H9 (cell line): ENCODE results near the gene CHIT1. TPM values are rescaled to one million over a fixed set of nuclear protein-coding genes. Genes with fewer than 3 reads are reported as not detected.

Experiments
- DNase-seq: peaks from one replicate; pipeline ENCODE4 v3.0.0-alpha.2; 2017
- H2AFZ ChIP-seq: one replicate; pipeline ENCODE4 v1.6.1; 2013; ENCODE audit warnings: mild to moderate bottlenecking, low read length, control low read depth, moderate library complexity
- H2AK5ac ChIP-seq: 2 replicates; pipeline ENCODE4 v1.6.1; 2013; ENCODE audit warnings: low read length, control low read depth, mixed read lengths; ENCODE audit not compliant: insufficient read length
- H2BK120ac ChIP-seq: one replicate; pipeline ENCODE4 v1.6.1; 2013; ENCODE audit warnings: low read depth, mild to moderate bottlenecking, low read length, control low read depth, inconsistent platforms; ENCODE audit not compliant: poor library complexity, severe bottlenecking
- H2BK12ac ChIP-seq: 2 replicates; pipeline ENCODE4 v1.6.1; 2013; ENCODE audit warnings: low read length, control low read depth, mixed read lengths, low read depth; ENCODE audit not compliant: insufficient read length
- H2BK15ac ChIP-seq: 2 replicates; pipeline ENCODE4 v1.6.1; 2013; ENCODE audit warnings: low read depth, low read length, control low read depth
- H2BK20ac ChIP-seq: one replicate; pipeline ENCODE4 v1.6.1; 2013; ENCODE audit warnings: low read depth, mild to moderate bottlenecking, low read length, control low read depth, inconsistent platforms; ENCODE audit not compliant: poor library complexity, severe bottlenecking
- H2BK5ac ChIP-seq: 2 replicates; pipeline ENCODE4 v1.6.1; 2013; ENCODE audit warnings: low read length, control low read depth, mixed read lengths; ENCODE audit not compliant: insufficient read length
- H3K14ac ChIP-seq: 2 replicates; pipeline ENCODE4 v1.6.1; 2013; ENCODE audit warnings: low read length, control low read depth; ENCODE audit not compliant: insufficient read depth
- H3K18ac ChIP-seq: 2 replicates; pipeline ENCODE4 v1.6.1; 2013; ENCODE audit warnings: low read depth, mild to moderate bottlenecking, mixed read lengths, low read length, control low read depth; ENCODE audit not compliant: insufficient read length
- H3K23ac ChIP-seq: 2 replicates; pipeline ENCODE4 v1.6.1; 2013; ENCODE audit warnings: low read length, control low read depth, mixed read lengths, low read depth; ENCODE audit not compliant: insufficient read length
- H3K23me2 ChIP-seq: 2 replicates; pipeline ENCODE4 v1.6.1; 2013; ENCODE audit warnings: low read depth, mild to moderate bottlenecking, mixed read lengths, low read length, control low read depth; ENCODE audit not compliant: insufficient read length, poor library complexity, severe bottlenecking
- H3K27ac ChIP-seq: 2 replicates; pipeline ENCODE4 v1.5.1; 2013; ENCODE audit warnings: low read length, control low read depth, mixed read lengths, low read depth; ENCODE audit not compliant: insufficient read length
- H3K27me3 ChIP-seq: 2 replicates; pipeline ENCODE4 v1.6.1; 2013; ENCODE audit warnings: low read length, control low read depth, inconsistent platforms; ENCODE audit not compliant: insufficient read depth
- H3K4ac ChIP-seq: 2 replicates; pipeline ENCODE4 v1.6.1; 2013; ENCODE audit warnings: low read depth, mild to moderate bottlenecking, control low read depth, inconsistent platforms, low read length, moderate library complexity
- H3K4me1 ChIP-seq: 2 replicates; pipeline ENCODE4 v1.6.1; 2013; ENCODE audit warnings: low read length, control low read depth, inconsistent platforms; ENCODE audit not compliant: insufficient read depth
- H3K4me2 ChIP-seq: 2 replicates; pipeline ENCODE4 v1.6.1; 2013; ENCODE audit warnings: low read length, control low read depth, mixed read lengths; ENCODE audit not compliant: insufficient read length, insufficient read depth
- H3K56ac ChIP-seq: 2 replicates; pipeline ENCODE4 v1.6.1; 2013; ENCODE audit warnings: low read depth, mild to moderate bottlenecking, mixed read lengths, low read length, control low read depth; ENCODE audit not compliant: insufficient read length
- H3K79me1 ChIP-seq: 2 replicates; pipeline ENCODE4 v1.6.1; 2013; ENCODE audit warnings: low read depth, mild to moderate bottlenecking, moderate library complexity, low read length, control low read depth, inconsistent platforms; ENCODE audit not compliant: insufficient read depth, poor library complexity, severe bottlenecking
- H3K79me2 ChIP-seq: 2 replicates; pipeline ENCODE4 v1.6.1; 2013; ENCODE audit warnings: low read length, control low read depth, inconsistent platforms; ENCODE audit not compliant: insufficient read depth
- H3K9ac ChIP-seq: 2 replicates; pipeline ENCODE4 v1.6.1; 2013; ENCODE audit warnings: low read length, control low read depth, mixed read lengths; ENCODE audit not compliant: insufficient read length; ENCODE audit errors: extremely low read depth
- H3K9me3 ChIP-seq: one replicate; pipeline ENCODE4 v1.6.1; 2013; ENCODE audit warnings: low read depth, low read length, inconsistent platforms; ENCODE audit not compliant: control insufficient read depth
- H3T11ph ChIP-seq: one replicate; pipeline ENCODE4 v1.6.1; 2013; ENCODE audit warnings: mild to moderate bottlenecking, low read length, control low read depth, inconsistent platforms
- H4K20me1 ChIP-seq: one replicate; pipeline ENCODE4 v1.6.1; 2013; ENCODE audit not compliant: control insufficient read depth, insufficient read length, insufficient read depth
- H4K5ac ChIP-seq: 2 replicates; pipeline ENCODE4 v1.6.1; 2013; ENCODE audit warnings: low read depth, mild to moderate bottlenecking, mixed read lengths, low read length, control low read depth; ENCODE audit not compliant: insufficient read length
- H4K8ac ChIP-seq: replicated peaks from 2 replicates; pipeline ENCODE4 v1.6.1; 2013; ENCODE audit warnings: low read length, control low read depth, mixed read lengths, low read depth; ENCODE audit not compliant: insufficient read length
- H4K91ac ChIP-seq: 2 replicates; pipeline ENCODE4 v1.6.1; 2013; ENCODE audit warnings: low read depth, mild to moderate bottlenecking, moderate library complexity, mixed read lengths, low read length, control low read depth; ENCODE audit not compliant: insufficient read length
- H3K27ac Mint-ChIP-seq, 3 experiments: 2 replicates in 2 of 3; 3 replicates in 1 of 3; pipeline ENCODE4 v1.8.0; 2020 to 2021; ENCODE audit warnings: mixed read lengths in 3 of 3, mild to moderate bottlenecking in 1 of 3, moderate library complexity in 1 of 3
- H3K27me3 Mint-ChIP-seq: 2 replicates; pipeline ENCODE4 v1.8.0; 2021; ENCODE audit warnings: low read depth, mild to moderate bottlenecking, moderate library complexity, mixed read lengths
- H3K36me3 Mint-ChIP-seq, 3 experiments: 2 replicates in 2 of 3; 3 replicates in 1 of 3; pipeline ENCODE4 v1.8.0; 2020 to 2021; ENCODE audit warnings: low read depth in 3 of 3, mixed read lengths in 3 of 3; ENCODE audit not compliant: insufficient read depth in 1 of 3
- H3K4me1 Mint-ChIP-seq, 2 experiments: 2 replicates each; pipeline ENCODE4 v1.8.0; 2020; ENCODE audit warnings: mixed read lengths in 2 of 2
- H3K4me3 Mint-ChIP-seq, 2 experiments: 2 replicates in 1 of 2; 3 replicates in 1 of 2; pipeline ENCODE4 v1.8.0; 2020 to 2021; ENCODE audit warnings: mild to moderate bottlenecking in 2 of 2, mixed read lengths in 2 of 2, moderate library complexity in 1 of 2
- H3K9me3 Mint-ChIP-seq, 2 experiments: 2 replicates in 1 of 2; 3 replicates in 1 of 2; pipeline ENCODE4 v1.8.0; 2020; ENCODE audit warnings: mild to moderate bottlenecking in 2 of 2, mixed read lengths in 2 of 2, moderate library complexity in 1 of 2
- CTCF ChIP-seq: fragments of 200-600 bp; sonication (generic); conservative IDR thresholded peaks from 3 replicates; pipeline ENCODE4 v1.8.0; 2021; ENCODE audit warnings: antibody characterized with exemption, mild to moderate bottlenecking
- WGBS: extraction: QIAGEN DNeasy Blood & Tissue Kit; methylation state at CpG from one replicate; pipeline ENCODE4 v1.1.7; 2013; ENCODE audit warnings: missing lambda C conversion rate, low lambda C conversion rate, mixed read lengths; ENCODE audit not compliant: insufficient read length; ENCODE audit errors: extremely low coverage; 5-methylcytosine and 5-hydroxymethylcytosine counted together
- total RNA-seq: library from RNA; stranded (reverse); gene quantifications from 2 replicates; pipeline ENCODE4 v1.2.1, GENCODE V29; 2021

The CHIT1 gene
- total RNA-seq, 1 experiment from 2014 or later = not detected

GRCh38 chr1:203267912-203268311 is 38.4 kb upstream of the CHIT1 start:
- Mint-ChIP-seq H3K4me3 (peak overlapping the region; percentile 80 to 81), H3K36me3 (no peaks in the 10 kb centered on the region), H3K4me1 (peaks cover 11 to 24% of the 10 kb centered on the region in 2 experiments), H3K27me3 (peaks cover 24% of the 10 kb centered on the region), H3K27ac (no peak overlapping the region; a peak in 1 of 7 replicates), H3K9me3 (no peaks in the 10 kb centered on the region; a peak in 1 of 5 replicates)
- no peak overlapping the region for H2BK15ac ChIP-seq
- H4K8ac ChIP-seq = no peak overlapping the region
- H3K27me3 ChIP-seq = peaks cover 2% of the 10 kb centered on the region; the same call in 1 of the 2 replicates
- H3K27ac ChIP-seq = no peak overlapping the region
- no peak overlapping the region for H4K91ac ChIP-seq
- TF ChIP-seq CTCF = no peak
- DNase-seq = no peak
- no peak overlapping the region for H3K4ac ChIP-seq
- H3K4me1 ChIP-seq = no peaks in the 10 kb centered on the region
- no peak overlapping the region for H2AK5ac ChIP-seq
- H3K18ac ChIP-seq = no peak overlapping the region
- no peak overlapping the region for H3T11ph ChIP-seq
- no peak overlapping the region for H4K5ac ChIP-seq
- no peak overlapping the region for H3K23ac ChIP-seq
- no peak overlapping the region for H3K9ac ChIP-seq
- no peaks in the 10 kb centered on the region for H3K79me1 ChIP-seq
- no peak overlapping the region for H3K56ac ChIP-seq
- H2BK20ac ChIP-seq = no peak overlapping the region
- H2BK120ac ChIP-seq = no peak overlapping the region
- no peaks in the 10 kb centered on the region for H3K9me3 ChIP-seq
- H2BK12ac ChIP-seq = no peak overlapping the region
- H2BK5ac ChIP-seq = no peak overlapping the region
- H4K20me1 ChIP-seq = no peaks in the 10 kb centered on the region
- peak overlapping the region; percentile 60 for H2AFZ ChIP-seq
- H3K14ac ChIP-seq = peak overlapping the region; percentile 18; the same call in 1 of the 2 replicates
- peaks cover 7% of the 10 kb centered on the region for H3K23me2 ChIP-seq
- no CpG with 5 or more reads among the region's 15 CpGs for WGBS
- no peaks in the 10 kb centered on the region for H3K79me2 ChIP-seq
- H3K4me2 ChIP-seq = peak overlapping the region; percentile 86
